ENCODE data around the gene DSP.

- TF ChIP-seq EZH2 (IDR thresholded peaks at IDR 0.05) (no peak), RAD21 (IDR thresholded peaks at IDR 0.05; ENCODE audit: low read depth) (no peak), MAX (IDR thresholded peaks at IDR 0.05) (no peak), ZNF274 (IDR thresholded peaks at IDR 0.05; ENCODE audit: low read depth, low read length) (no peak), CTCF (IDR thresholded peaks at IDR 0.05 in 2 of 3, conservative IDR thresholded peaks at IDR 0.05 in 1 of 3; ENCODE audit: borderline replicate concordance in 1 of 3, insufficient read depth in 1 of 3, low read depth in 2 of 3, low read length in 2 of 3) (no peak), SRF (IDR thresholded peaks at IDR 0.05; ENCODE audit: low read depth) (no peak)
Observed at GRCh38 chr6:7556394-7557106, 15.1 kb downstream of the DSP start.

Measured in HCT116 (cell line).